ENCODE data around the gene TRIM63.
"Not testable (repeated sequence)": the region's sequence is repeated elsewhere in the genome, so short reads cannot be mapped to it uniquely, and the experiment has no call there.

The TRIM63 gene

GRCh38 chr1:26109229-26110164 is 42.1 kb upstream of the TRIM63 start:
- H2BK120ac ChIP-seq (ENCODE audit: low read depth, low read length), result no peak overlapping the region
- H3K56ac ChIP-seq (ENCODE audit: low read length), result no peak overlapping the region
- no peak overlapping the region for H2BK15ac ChIP-seq (replicated peaks; ENCODE audit: low read depth)
- no peak overlapping the region for H2BK5ac ChIP-seq (ENCODE audit: low read length)
- no CpG with 5 or more reads among the region's 5 CpGs for WGBS (ENCODE audit: extremely low coverage, insufficient coverage, low lambda C conversion rate)
- no peaks in the 10 kb centered on the region for H3K27me3 ChIP-seq (ENCODE audit: insufficient read depth, low read length, poor library complexity)
- no peak overlapping the region for H4K5ac ChIP-seq (ENCODE audit: low read length)
- H3K18ac ChIP-seq (ENCODE audit: low read length), result no peak overlapping the region
- no peaks in the 10 kb centered on the region for H3K79me1 ChIP-seq (ENCODE audit: low read length)
- no peak overlapping the region for H3K4me2 ChIP-seq (ENCODE audit: low read length)
- no peaks in the 10 kb centered on the region for H3K79me2 ChIP-seq (ENCODE audit: control insufficient read depth, insufficient read depth, low read length)
- H4K8ac ChIP-seq (ENCODE audit: low read depth, low read length), result no peak overlapping the region
- DNase-seq, result no peak
- no peak overlapping the region for H3K4ac ChIP-seq (ENCODE audit: low read depth, low read length)
- H3K23ac ChIP-seq (ENCODE audit: low read length), result no peak overlapping the region
- H3K9ac ChIP-seq (ENCODE audit: low read length), result no peak overlapping the region
- H3K27ac ChIP-seq (ENCODE audit: low read depth, low read length), result no peak overlapping the region
- no peaks in the 10 kb centered on the region for H3K36me3 ChIP-seq (ENCODE audit: control insufficient read depth, insufficient read depth, low read length)
- H3K4me3 ChIP-seq (ENCODE audit: low read length), result no peak overlapping the region
- no peak overlapping the region for H2AK5ac ChIP-seq (ENCODE audit: low read length)
- H3K4me1 ChIP-seq (ENCODE audit: control insufficient read depth, low read depth, low read length), result peaks cover 6% of the 10 kb centered on the region

DNA sequence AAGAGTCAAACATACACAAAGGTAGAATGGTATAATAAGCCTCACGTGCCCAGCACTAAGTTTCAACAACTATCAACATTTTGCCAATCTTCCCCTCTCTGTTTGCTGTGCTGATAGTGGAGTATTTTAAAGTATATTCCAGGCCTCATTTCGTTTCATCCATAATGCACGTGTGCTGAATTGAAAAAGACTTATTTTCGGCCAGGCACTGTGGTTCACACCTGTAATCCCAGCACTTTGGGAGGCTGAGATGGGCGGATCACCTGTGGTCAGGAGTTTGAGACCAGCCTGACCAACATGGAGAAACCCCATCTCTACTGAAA is 37.8 kb upstream of the TRIM63 start:
- not testable (repeated sequence) for H3K56ac ChIP-seq (ENCODE audit: low read length); H2AK5ac ChIP-seq (ENCODE audit: low read length); H4K5ac ChIP-seq (ENCODE audit: low read length); H4K8ac ChIP-seq (ENCODE audit: low read depth, low read length); H2BK120ac ChIP-seq (ENCODE audit: low read depth, low read length); H3K36me3 ChIP-seq (ENCODE audit: control insufficient read depth, insufficient read depth, low read length); H2BK5ac ChIP-seq (ENCODE audit: low read length); H3K18ac ChIP-seq (ENCODE audit: low read length); H3K79me1 ChIP-seq (ENCODE audit: low read length); H3K27ac ChIP-seq (ENCODE audit: low read depth, low read length); H3K4me2 ChIP-seq (ENCODE audit: low read length); DNase-seq; H3K27me3 ChIP-seq (ENCODE audit: insufficient read depth, low read length, poor library complexity); H2BK15ac ChIP-seq (replicated peaks; ENCODE audit: low read depth); H3K4ac ChIP-seq (ENCODE audit: low read depth, low read length); H3K79me2 ChIP-seq (ENCODE audit: control insufficient read depth, insufficient read depth, low read length); H3K4me1 ChIP-seq (ENCODE audit: control insufficient read depth, low read depth, low read length); H3K4me3 ChIP-seq (ENCODE audit: low read length); H3K9ac ChIP-seq (ENCODE audit: low read length); H3K23ac ChIP-seq (ENCODE audit: low read length)
- WGBS (ENCODE audit: extremely low coverage, insufficient coverage, low lambda C conversion rate), result no CpG with 5 or more reads among the region's 5 CpGs

GRCh38 chr1:26102526-26102925 is 35.1 kb upstream of the TRIM63 start:
- H3K4ac ChIP-seq (ENCODE audit: low read depth, low read length), result no peak overlapping the region
- no peaks in the 10 kb centered on the region for H3K79me2 ChIP-seq (ENCODE audit: control insufficient read depth, insufficient read depth, low read length)
- H3K27ac ChIP-seq (ENCODE audit: low read depth, low read length), result no peak overlapping the region
- no peak overlapping the region for H3K9ac ChIP-seq (ENCODE audit: low read length)
- H2AK5ac ChIP-seq (ENCODE audit: low read length), result no peak overlapping the region
- H3K4me2 ChIP-seq (ENCODE audit: low read length), result no peak overlapping the region
- H3K18ac ChIP-seq (ENCODE audit: low read length), result no peak overlapping the region
- DNase-seq, result no peak
- H3K27me3 ChIP-seq (ENCODE audit: insufficient read depth, low read length, poor library complexity), result no peaks in the 10 kb centered on the region
- no peak overlapping the region for H3K4me3 ChIP-seq (ENCODE audit: low read length)
- no peak overlapping the region for H4K8ac ChIP-seq (ENCODE audit: low read depth, low read length)
- no peak overlapping the region for H2BK120ac ChIP-seq (ENCODE audit: low read depth, low read length)
- H2BK5ac ChIP-seq (ENCODE audit: low read length), result no peak overlapping the region
- no CpG with 5 or more reads among the region's 2 CpGs for WGBS (ENCODE audit: extremely low coverage, insufficient coverage, low lambda C conversion rate)
- H2BK15ac ChIP-seq (replicated peaks; ENCODE audit: low read depth), result no peak overlapping the region
- peaks cover 2% of the 10 kb centered on the region for H3K4me1 ChIP-seq (ENCODE audit: control insufficient read depth, low read depth, low read length)
- H3K36me3 ChIP-seq (ENCODE audit: control insufficient read depth, insufficient read depth, low read length), result no peaks in the 10 kb centered on the region
- H3K79me1 ChIP-seq (ENCODE audit: low read length), result no peaks in the 10 kb centered on the region
- H3K23ac ChIP-seq (ENCODE audit: low read length), result no peak overlapping the region
- no peak overlapping the region for H4K5ac ChIP-seq (ENCODE audit: low read length)
- no peak overlapping the region for H3K56ac ChIP-seq (ENCODE audit: low read length)

DNA sequence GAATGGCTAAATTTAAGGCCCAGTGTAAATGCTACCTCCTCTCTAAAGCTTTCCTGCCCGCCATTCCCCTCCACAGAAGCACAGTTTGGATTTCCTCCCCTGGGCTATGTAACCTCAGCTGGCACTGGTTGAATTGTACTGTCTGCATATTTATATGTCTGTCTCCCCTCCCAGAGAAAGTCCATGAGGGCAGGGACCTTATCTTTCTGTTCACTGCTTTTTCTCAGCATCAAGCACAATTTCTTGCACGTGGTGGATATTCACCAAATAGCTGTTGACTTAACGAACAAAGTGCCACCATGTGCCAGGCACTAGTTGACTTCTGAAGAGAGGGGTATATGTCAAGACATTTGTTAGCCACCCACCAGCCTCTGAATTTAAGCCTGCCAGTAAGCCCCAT is 34.7 kb upstream of the TRIM63 start:
- Histone ChIP-seq H4K5ac (ENCODE audit: low read length) (no peak overlapping the region), H3K4me1 (ENCODE audit: control insufficient read depth, low read depth, low read length) (peaks cover 4% of the 10 kb centered on the region), H3K4me2 (ENCODE audit: low read length) (no peak overlapping the region), H3K18ac (ENCODE audit: low read length) (no peak overlapping the region), H3K23ac (ENCODE audit: low read length) (no peak overlapping the region), H3K27ac (ENCODE audit: low read depth, low read length) (no peak overlapping the region), H2BK5ac (ENCODE audit: low read length) (no peak overlapping the region), H4K8ac (ENCODE audit: low read depth, low read length) (no peak overlapping the region), H2BK15ac (replicated peaks; ENCODE audit: low read depth) (no peak overlapping the region), H3K9ac (ENCODE audit: low read length) (no peak overlapping the region), H3K36me3 (ENCODE audit: control insufficient read depth, insufficient read depth, low read length) (no peaks in the 10 kb centered on the region), H3K79me2 (ENCODE audit: control insufficient read depth, insufficient read depth, low read length) (no peaks in the 10 kb centered on the region), H3K79me1 (ENCODE audit: low read length) (no peaks in the 10 kb centered on the region), H2BK120ac (ENCODE audit: low read depth, low read length) (no peak overlapping the region), H3K56ac (ENCODE audit: low read length) (no peak overlapping the region), H3K4ac (ENCODE audit: low read depth, low read length) (no peak overlapping the region), H3K4me3 (ENCODE audit: low read length) (no peak overlapping the region), H2AK5ac (ENCODE audit: low read length) (no peak overlapping the region), H3K27me3 (ENCODE audit: insufficient read depth, low read length, poor library complexity) (no peaks in the 10 kb centered on the region)
- no CpG with 5 or more reads among the region's 3 CpGs for WGBS (ENCODE audit: extremely low coverage, insufficient coverage, low lambda C conversion rate)
- no peak for DNase-seq

DNA sequence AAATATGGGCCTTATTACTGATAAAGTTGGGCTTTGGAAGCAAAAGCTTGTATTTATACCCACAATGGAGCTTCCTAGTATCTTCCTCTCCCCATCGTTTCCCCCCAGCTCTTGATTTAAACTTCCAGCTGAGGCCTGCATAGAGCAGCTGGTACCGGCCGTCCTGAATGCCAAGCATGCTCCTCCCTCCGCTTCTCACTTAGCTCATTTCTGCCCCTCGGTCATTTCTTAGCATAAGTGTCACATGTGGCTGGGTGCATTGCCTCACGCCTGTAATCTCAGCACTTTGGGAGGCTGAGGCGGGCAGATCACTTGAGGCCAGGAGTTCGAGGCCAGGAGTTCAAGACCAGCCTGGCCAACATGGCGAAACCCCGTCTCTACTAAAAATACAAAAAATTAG is 32.8 kb upstream of the TRIM63 start:
- H3K27ac ChIP-seq (ENCODE audit: low read depth, low read length); H3K4me3 ChIP-seq (ENCODE audit: low read length); H2BK5ac ChIP-seq (ENCODE audit: low read length); H2AK5ac ChIP-seq (ENCODE audit: low read length); H3K4me1 ChIP-seq (ENCODE audit: control insufficient read depth, low read depth, low read length); H3K79me2 ChIP-seq (ENCODE audit: control insufficient read depth, insufficient read depth, low read length); H2BK15ac ChIP-seq (replicated peaks; ENCODE audit: low read depth); H2BK120ac ChIP-seq (ENCODE audit: low read depth, low read length); H3K4me2 ChIP-seq (ENCODE audit: low read length); H3K9ac ChIP-seq (ENCODE audit: low read length); H3K36me3 ChIP-seq (ENCODE audit: control insufficient read depth, insufficient read depth, low read length); H3K56ac ChIP-seq (ENCODE audit: low read length); DNase-seq; H3K23ac ChIP-seq (ENCODE audit: low read length); H3K79me1 ChIP-seq (ENCODE audit: low read length); H4K5ac ChIP-seq (ENCODE audit: low read length); H3K4ac ChIP-seq (ENCODE audit: low read depth, low read length); H4K8ac ChIP-seq (ENCODE audit: low read depth, low read length); H3K18ac ChIP-seq (ENCODE audit: low read length); H3K27me3 ChIP-seq (ENCODE audit: insufficient read depth, low read length, poor library complexity): not testable (repeated sequence)
- WGBS (ENCODE audit: extremely low coverage, insufficient coverage, low lambda C conversion rate), result no CpG with 5 or more reads among the region's 10 CpGs

- no peak overlapping the region for H3K23ac ChIP-seq (ENCODE audit: low read length)
- H2BK120ac ChIP-seq (ENCODE audit: low read depth, low read length), result no peak overlapping the region
- H3K27ac ChIP-seq (ENCODE audit: low read depth, low read length), result no peak overlapping the region
- H4K5ac ChIP-seq (ENCODE audit: low read length), result no peak overlapping the region
- no peaks in the 10 kb centered on the region for H3K79me2 ChIP-seq (ENCODE audit: control insufficient read depth, insufficient read depth, low read length)
- no peak overlapping the region for H3K9ac ChIP-seq (ENCODE audit: low read length)
- H3K79me1 ChIP-seq (ENCODE audit: low read length), result no peaks in the 10 kb centered on the region
- no peaks in the 10 kb centered on the region for H3K27me3 ChIP-seq (ENCODE audit: insufficient read depth, low read length, poor library complexity)
- H2BK15ac ChIP-seq (replicated peaks; ENCODE audit: low read depth), result no peak overlapping the region
- no peak overlapping the region for H2BK5ac ChIP-seq (ENCODE audit: low read length)
- H3K18ac ChIP-seq (ENCODE audit: low read length), result no peak overlapping the region
- H3K4me3 ChIP-seq (ENCODE audit: low read length), result no peak overlapping the region
- H3K4me1 ChIP-seq (ENCODE audit: control insufficient read depth, low read depth, low read length), result peaks cover 8% of the 10 kb centered on the region
- H3K4me2 ChIP-seq (ENCODE audit: low read length), result no peak overlapping the region
- WGBS (ENCODE audit: extremely low coverage, insufficient coverage, low lambda C conversion rate), result no CpG with 5 or more reads among the region's 3 CpGs
- no peak overlapping the region for H4K8ac ChIP-seq (ENCODE audit: low read depth, low read length)
- H3K4ac ChIP-seq (ENCODE audit: low read depth, low read length), result no peak overlapping the region
- no peak for DNase-seq
- H2AK5ac ChIP-seq (ENCODE audit: low read length), result no peak overlapping the region
- H3K36me3 ChIP-seq (ENCODE audit: control insufficient read depth, insufficient read depth, low read length), result no peaks in the 10 kb centered on the region
- no peak overlapping the region for H3K56ac ChIP-seq (ENCODE audit: low read length)
Observed at GRCh38 chr1:26099780-26100179, 32.4 kb upstream of the TRIM63 start.

Measured in mesendoderm (in vitro differentiated cells).